Measurements from ENCODE around the gene MUC4. TPM values are rescaled to one million over a fixed set of nuclear protein-coding genes. Genes with fewer than 3 reads are reported as not detected.

Gene MUC4
- total RNA-seq, 1 experiment from 2014 or later = not detected

GRCh38 chr3:195777975-195778374 is 33.8 kb downstream of the MUC4 start:
- no peaks in the 10 kb centered on the region for H4K20me1 ChIP-seq (ENCODE audit: low read length)
- DNase-seq = no peak
- H3F3A ChIP-seq (ENCODE audit: low read length, unreplicated experiment) = no peaks in the 10 kb centered on the region
- no peak overlapping the region for H3K27ac ChIP-seq (ENCODE audit: low read length)
- H3K9ac ChIP-seq (ENCODE audit: low read length) = no peak overlapping the region
- no peaks in the 10 kb centered on the region for H3K9me2 ChIP-seq (replicated peaks; ENCODE audit: low read length)
- no peaks in the 10 kb centered on the region for H3K9me3 ChIP-seq (ENCODE audit: low read length)
- no peak overlapping the region for H3K4me2 ChIP-seq (ENCODE audit: low read length)
- BruUV-seq (replicated peaks) = no TSS peak
- H3K36me3 ChIP-seq (ENCODE audit: low read depth, low read length) = no peaks in the 10 kb centered on the region
- ChIA-PET CTCF (interaction anchor here (0.6 kb wide), 1 partner anchor 77 kb away, joined by 3 read pairs; no protein-coding TSS in a partner anchor), POLR2A (ENCODE audit: unreplicated experiment) (no interaction called here)
- TF ChIP-seq CTCF (conservative IDR thresholded peaks at IDR 0.05; ENCODE audit: low read depth, low read length) = no peak
- no peak for TF ChIP-seq EZH2 (IDR thresholded peaks at IDR 0.05; ENCODE audit: low read length, unreplicated experiment)
- no peak for TF ChIP-seq EZH2phosphoT487 (IDR thresholded peaks at IDR 0.05; ENCODE audit: borderline replicate concordance, low read length)
- H2AFZ ChIP-seq (ENCODE audit: low read length) = no peak overlapping the region
- no peak for ATAC-seq
- no peaks in the 10 kb centered on the region for H3K79me2 ChIP-seq (ENCODE audit: low read length)
- no peaks in the 10 kb centered on the region for H3K27me3 ChIP-seq (ENCODE audit: low read length)
- intact Hi-C loops (cut with micrococcal nuclease) = no loop called here
- H3K4me1 ChIP-seq (ENCODE audit: insufficient read depth, low read length) = no peaks in the 10 kb centered on the region
- no peak overlapping the region for H3K4me3 ChIP-seq (ENCODE audit: low read length)

GRCh38 chr3:195774917-195775316 is 36.8 kb downstream of the MUC4 start:
- no peak overlapping the region for H3K27ac ChIP-seq (ENCODE audit: low read length)
- H3K4me3 ChIP-seq (ENCODE audit: low read length) = no peak overlapping the region
- H3K9me3 ChIP-seq (ENCODE audit: low read length) = no peaks in the 10 kb centered on the region
- no peak overlapping the region for H3K9ac ChIP-seq (ENCODE audit: low read length)
- H2AFZ ChIP-seq (ENCODE audit: low read length) = no peak overlapping the region
- H3K9me2 ChIP-seq (replicated peaks; ENCODE audit: low read length) = no peaks in the 10 kb centered on the region
- H3K36me3 ChIP-seq (ENCODE audit: low read depth, low read length) = no peaks in the 10 kb centered on the region
- POLR2A ChIA-PET (ENCODE audit: unreplicated experiment) = no interaction called here
- H3F3A ChIP-seq (ENCODE audit: low read length, unreplicated experiment) = no peaks in the 10 kb centered on the region
- CTCF ChIA-PET = interaction anchor here (0.6 kb wide), 1 partner anchor 76 kb away, joined by 3 read pairs; no protein-coding TSS in a partner anchor
- intact Hi-C loops (cut with micrococcal nuclease) = no loop called here
- no peaks in the 10 kb centered on the region for H3K27me3 ChIP-seq (ENCODE audit: low read length)
- H4K20me1 ChIP-seq (ENCODE audit: low read length) = no peaks in the 10 kb centered on the region
- DNase-seq (peak; percentile 59), ATAC-seq (peak; percentile 67)
- H3K4me1 ChIP-seq (ENCODE audit: insufficient read depth, low read length) = no peaks in the 10 kb centered on the region
- no peaks in the 10 kb centered on the region for H3K79me2 ChIP-seq (ENCODE audit: low read length)
- TF ChIP-seq CTCF (conservative IDR thresholded peaks at IDR 0.05; ENCODE audit: low read depth, low read length) = peak; percentile 70
- TF ChIP-seq EZH2phosphoT487 (IDR thresholded peaks at IDR 0.05; ENCODE audit: borderline replicate concordance, low read length) = no peak
- no peak overlapping the region for H3K4me2 ChIP-seq (ENCODE audit: low read length)
- no TSS peak for BruUV-seq (replicated peaks)

- no peaks in the 10 kb centered on the region for H3K4me1 ChIP-seq (ENCODE audit: insufficient read depth, low read length)
- no peak overlapping the region for H3K27ac ChIP-seq (ENCODE audit: low read length)
- no peak overlapping the region for H3K9ac ChIP-seq (ENCODE audit: low read length)
- no TSS peak for BruUV-seq (replicated peaks)
- DNase-seq (no peak), ATAC-seq (no peak)
- no peaks in the 10 kb centered on the region for H3K9me2 ChIP-seq (replicated peaks; ENCODE audit: low read length)
- H3K4me2 ChIP-seq (ENCODE audit: low read length) = no peak overlapping the region
- no peaks in the 10 kb centered on the region for H4K20me1 ChIP-seq (ENCODE audit: low read length)
- no peaks in the 10 kb centered on the region for H3K9me3 ChIP-seq (ENCODE audit: low read length)
- TF ChIP-seq EZH2 (IDR thresholded peaks at IDR 0.05; ENCODE audit: low read length, unreplicated experiment) = no peak
- no peak overlapping the region for H3K4me3 ChIP-seq (ENCODE audit: low read length)
- ChIA-PET CTCF (no interaction called here), POLR2A (ENCODE audit: unreplicated experiment) (no interaction called here)
- H3K27me3 ChIP-seq (ENCODE audit: low read length) = no peaks in the 10 kb centered on the region
- H2AFZ ChIP-seq (ENCODE audit: low read length) = no peak overlapping the region
- intact Hi-C loops (cut with micrococcal nuclease) = no loop called here
- no peaks in the 10 kb centered on the region for H3F3A ChIP-seq (ENCODE audit: low read length, unreplicated experiment)
- H3K79me2 ChIP-seq (ENCODE audit: low read length) = no peaks in the 10 kb centered on the region
- no peaks in the 10 kb centered on the region for H3K36me3 ChIP-seq (ENCODE audit: low read depth, low read length)
Measured at GRCh38 chr3:195773956-195774537, 37.7 kb downstream of the MUC4 start.
